Activated CD4-positive, alpha-beta T cell treated with anti-CD3 and anti-CD28 coated beads, Interleukin-2, amount 50 U/mL, for 16 hours (primary cell): ENCODE results near the gene PHF19.

Source experiments
- DNase-seq: peaks from one replicate; pipeline ENCODE4 v3.0.0-alpha.2; 2020

Gene PHF19

GRCh38 chr9:120876842-120877240, at the start of gene PHF19:
Gene PHF19, minus strand, starts transcription at chr9:120877188. Its CDS starts 2,447 bp downstream, at chr9:120874741.
- no peak for DNase-seq

- peak; percentile 67 for DNase-seq
Observed at GRCh38 chr9:120926397-120926928, 49.5 kb upstream of the PHF19 start, which contains the start of gene TRAF1. Gene TRAF1, minus strand, starts transcription at chr9:120926796. Its CDS starts 721 bp downstream, at chr9:120926075.

- DNase-seq = peak; percentile 91
Observed at GRCh38 chr9:120925535-120926396, 48.8 kb upstream of the PHF19 start.

- peak; percentile 56 for DNase-seq
Observed at GRCh38 chr9:120924698-120925534, 47.9 kb upstream of the PHF19 start.

- no peak for DNase-seq
Observed at GRCh38 chr9:120923620-120924328, 46.8 kb upstream of the PHF19 start.

- DNase-seq = no peak
Observed at GRCh38 chr9:120922404-120923195, 45.6 kb upstream of the PHF19 start.

- DNase-seq = no peak
Observed at GRCh38 chr9:120921661-120922181, 44.7 kb upstream of the PHF19 start.

- no peak for DNase-seq
Observed at GRCh38 chr9:120920806-120921178, 43.8 kb upstream of the PHF19 start.

- no peak for DNase-seq
Observed at GRCh38 chr9:120919843-120920805, 43.1 kb upstream of the PHF19 start.

- no peak for DNase-seq
Observed at GRCh38 chr9:120918931-120919842, 42.2 kb upstream of the PHF19 start.

GRCh38 chr9:120917929-120918762, 41.2 kb upstream of the PHF19 start:
- no peak for DNase-seq

- no peak for DNase-seq
Observed at GRCh38 chr9:120916991-120917880, 40.2 kb upstream of the PHF19 start.

- no peak for DNase-seq
Observed at GRCh38 chr9:120916588-120916987, 39.6 kb upstream of the PHF19 start.

GRCh38 chr9:120915854-120916470, 39.0 kb upstream of the PHF19 start:
- peak; percentile 67 for DNase-seq

- no peak for DNase-seq
Observed at GRCh38 chr9:120914953-120915352, 38.0 kb upstream of the PHF19 start.

- no peak for DNase-seq
Observed at GRCh38 chr9:120914396-120914795, 37.4 kb upstream of the PHF19 start.
